ENCODE results near the gene GALNT10. TPM values are rescaled to one million over a fixed set of nuclear protein-coding genes. Genes with fewer than 3 reads are reported as not detected.

Gene GALNT10
- total RNA-seq, 2 donors from 2014 or later, result 21.7 to 27.1 TPM

- Histone ChIP-seq H3K27me3 (replicated peaks; ENCODE audit: insufficient read depth) (no peaks in the 10 kb centered on the region), H3K4me1 (replicated peaks) (no peaks in the 10 kb centered on the region), H3K27ac (no peak overlapping the region), H3K4me3 (no peak overlapping the region), H3K9me3 (no peaks in the 10 kb centered on the region), H3K36me3 (no peaks in the 10 kb centered on the region)
- no peak for DNase-seq (ENCODE audit: low spot score)
- intact Hi-C loops (cut with DNase I), result no loop called here
- no peak for TF ChIP-seq POLR2A (IDR thresholded peaks at IDR 0.05)
- TF ChIP-seq POLR2AphosphoS5 (IDR thresholded peaks at IDR 0.05), result no peak
- TF ChIP-seq, protein P1, sequence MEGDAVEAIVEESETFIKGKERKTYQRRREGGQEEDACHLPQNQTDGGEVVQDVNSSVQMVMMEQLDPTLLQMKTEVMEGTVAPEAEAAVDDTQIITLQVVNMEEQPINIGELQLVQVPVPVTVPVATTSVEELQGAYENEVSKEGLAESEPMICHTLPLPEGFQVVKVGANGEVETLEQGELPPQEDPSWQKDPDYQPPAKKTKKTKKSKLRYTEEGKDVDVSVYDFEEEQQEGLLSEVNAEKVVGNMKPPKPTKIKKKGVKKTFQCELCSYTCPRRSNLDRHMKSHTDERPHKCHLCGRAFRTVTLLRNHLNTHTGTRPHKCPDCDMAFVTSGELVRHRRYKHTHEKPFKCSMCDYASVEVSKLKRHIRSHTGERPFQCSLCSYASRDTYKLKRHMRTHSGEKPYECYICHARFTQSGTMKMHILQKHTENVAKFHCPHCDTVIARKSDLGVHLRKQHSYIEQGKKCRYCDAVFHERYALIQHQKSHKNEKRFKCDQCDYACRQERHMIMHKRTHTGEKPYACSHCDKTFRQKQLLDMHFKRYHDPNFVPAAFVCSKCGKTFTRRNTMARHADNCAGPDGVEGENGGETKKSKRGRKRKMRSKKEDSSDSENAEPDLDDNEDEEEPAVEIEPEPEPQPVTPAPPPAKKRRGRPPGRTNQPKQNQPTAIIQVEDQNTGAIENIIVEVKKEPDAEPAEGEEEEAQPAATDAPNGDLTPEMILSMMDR (IDR thresholded peaks at IDR 0.05), result no peak
- WGBS, result 68% methylated on average over 4 of the region's 4 CpGs
These were observed 129.2 kb downstream of the GALNT10 start for GRCh38 chr5:154319736-154320135.

GRCh38 chr5:154320224-154321089 lies 129.9 kb downstream of the GALNT10 start:
- H3K27ac ChIP-seq, result no peak overlapping the region
- TF ChIP-seq POLR2A (IDR thresholded peaks at IDR 0.05), result no peak
- TF ChIP-seq, protein P1 (IDR thresholded peaks at IDR 0.05), result no peak
- TF ChIP-seq POLR2AphosphoS5 (IDR thresholded peaks at IDR 0.05), result no peak
- H3K27me3 ChIP-seq (replicated peaks; ENCODE audit: insufficient read depth), result no peaks in the 10 kb centered on the region
- H3K4me3 ChIP-seq, result no peak overlapping the region
- no peaks in the 10 kb centered on the region for H3K36me3 ChIP-seq
- 63% methylated on average over 6 of the region's 6 CpGs for WGBS
- no peaks in the 10 kb centered on the region for H3K9me3 ChIP-seq
- no peaks in the 10 kb centered on the region for H3K4me1 ChIP-seq (replicated peaks)
- DNase-seq (ENCODE audit: low spot score), result no peak
- intact Hi-C loops (cut with DNase I), result no loop called here

DNA sequence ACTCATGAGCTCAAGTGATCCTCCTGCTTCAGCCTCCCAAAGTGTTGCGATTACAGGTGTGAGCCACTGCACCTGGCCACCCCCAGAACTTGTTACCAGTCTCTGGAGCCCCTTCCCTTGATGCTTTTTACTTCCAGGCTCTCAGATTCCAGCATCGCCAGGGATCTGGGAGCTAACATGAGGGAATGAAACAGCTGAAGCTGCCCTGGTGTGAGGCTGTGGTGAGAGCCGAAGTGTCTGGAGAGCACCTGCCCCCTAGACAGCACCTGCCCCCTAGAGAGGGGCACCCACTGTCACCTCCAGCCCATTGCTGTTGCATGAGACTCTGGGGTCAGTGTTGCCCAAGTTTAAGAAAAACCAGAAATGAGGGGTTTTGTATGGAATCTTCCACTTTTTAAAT lies 131.0 kb downstream of the GALNT10 start:
- Histone ChIP-seq H3K9me3 (no peaks in the 10 kb centered on the region), H3K4me3 (no peak overlapping the region), H3K27me3 (replicated peaks; ENCODE audit: insufficient read depth) (no peaks in the 10 kb centered on the region), H3K36me3 (no peaks in the 10 kb centered on the region), H3K4me1 (replicated peaks) (no peaks in the 10 kb centered on the region), H3K27ac (no peak overlapping the region)
- no peak for TF ChIP-seq POLR2AphosphoS5 (IDR thresholded peaks at IDR 0.05)
- no peak for DNase-seq (ENCODE audit: low spot score)
- WGBS, result 81% methylated on average over 3 of the region's 3 CpGs
- intact Hi-C loops (cut with DNase I), result no loop called here

DNA sequence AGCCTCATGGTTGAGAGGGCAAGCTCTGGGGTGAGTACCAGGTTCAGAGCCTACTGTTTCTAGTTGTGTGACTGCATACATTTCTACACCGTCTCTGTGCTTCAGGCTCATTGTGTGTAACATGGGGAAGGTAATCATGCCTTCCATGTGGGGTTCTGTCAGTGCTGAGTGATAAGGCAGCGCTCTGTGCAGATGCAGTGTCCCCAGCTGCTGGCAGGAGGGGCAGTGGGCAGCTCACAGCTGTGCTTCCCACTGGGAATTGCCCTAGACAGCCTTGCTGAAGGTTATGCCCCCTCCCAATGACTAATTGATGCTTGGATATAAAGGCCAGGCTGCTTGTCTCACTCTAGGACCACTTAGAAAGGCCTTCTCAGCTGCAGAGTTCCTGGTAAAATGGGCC lies 133.5 kb downstream of the GALNT10 start:
- DNase-seq (ENCODE audit: low spot score), result no peak
- TF ChIP-seq, protein P1 (IDR thresholded peaks at IDR 0.05), result no peak
- TF ChIP-seq POLR2AphosphoS5 (IDR thresholded peaks at IDR 0.05), result no peak
- no peak for TF ChIP-seq POLR2A (IDR thresholded peaks at IDR 0.05)

GRCh38 chr5:154325566-154325965 lies 135.0 kb downstream of the GALNT10 start:
- no peak for DNase-seq (ENCODE audit: low spot score)
- intact Hi-C loops (cut with DNase I), result no loop called here
- no peaks in the 10 kb centered on the region for H3K36me3 ChIP-seq
- no peaks in the 10 kb centered on the region for H3K9me3 ChIP-seq
- no peak overlapping the region for H3K27ac ChIP-seq
- no peak for TF ChIP-seq POLR2A (IDR thresholded peaks at IDR 0.05)
- TF ChIP-seq, protein P1 (IDR thresholded peaks at IDR 0.05), result no peak
- no peak for TF ChIP-seq POLR2AphosphoS5 (IDR thresholded peaks at IDR 0.05)
- no peak overlapping the region for H3K4me3 ChIP-seq
- no peaks in the 10 kb centered on the region for H3K27me3 ChIP-seq (replicated peaks; ENCODE audit: insufficient read depth)
- 87% methylated on average over 1 of the region's 1 CpG for WGBS
- H3K4me1 ChIP-seq (replicated peaks), result no peaks in the 10 kb centered on the region

More for the DNA sequence above, 133.5 kb downstream of the GALNT10 start:
- H3K27ac ChIP-seq, result no peak overlapping the region
- intact Hi-C loops (cut with DNase I), result no loop called here
- no peak overlapping the region for H3K4me3 ChIP-seq
- H3K9me3 ChIP-seq, result no peaks in the 10 kb centered on the region
- no peaks in the 10 kb centered on the region for H3K4me1 ChIP-seq (replicated peaks)
- 94% methylated on average over 2 of the region's 2 CpGs for WGBS
- H3K27me3 ChIP-seq (replicated peaks; ENCODE audit: insufficient read depth), result no peaks in the 10 kb centered on the region
- no peaks in the 10 kb centered on the region for H3K36me3 ChIP-seq
